GM18861 (cell line): Measurements from ENCODE around the gene RPL29.

Experiments
- ATAC-seq: cut with Tn5 transposase; IDR thresholded peaks from one replicate; pipeline ENCODE4 v1.9.1; 2021; ENCODE audit not compliant: unreplicated experiment

Gene RPL29

DNA sequence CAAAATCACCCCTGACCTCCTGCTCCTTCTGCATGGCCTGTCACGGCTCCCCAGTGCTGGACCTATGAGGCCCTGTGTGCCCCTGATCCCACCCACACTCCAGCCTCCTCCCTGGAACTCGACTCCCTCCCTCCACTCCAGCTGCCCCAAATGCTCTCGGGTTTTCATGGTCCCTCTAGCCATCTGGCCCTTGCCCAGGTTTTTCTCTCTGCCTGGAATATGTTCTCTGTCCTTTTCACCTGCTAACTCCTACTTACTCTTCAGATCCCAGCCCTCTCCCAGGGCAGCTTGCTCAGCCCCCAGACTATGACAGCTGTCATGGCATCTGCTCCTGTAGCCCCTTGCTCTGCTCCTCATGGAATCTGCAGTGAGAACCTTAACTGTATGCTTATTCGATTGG lies 30.3 kb upstream of the RPL29 start:
- no peak for ATAC-seq

DNA sequence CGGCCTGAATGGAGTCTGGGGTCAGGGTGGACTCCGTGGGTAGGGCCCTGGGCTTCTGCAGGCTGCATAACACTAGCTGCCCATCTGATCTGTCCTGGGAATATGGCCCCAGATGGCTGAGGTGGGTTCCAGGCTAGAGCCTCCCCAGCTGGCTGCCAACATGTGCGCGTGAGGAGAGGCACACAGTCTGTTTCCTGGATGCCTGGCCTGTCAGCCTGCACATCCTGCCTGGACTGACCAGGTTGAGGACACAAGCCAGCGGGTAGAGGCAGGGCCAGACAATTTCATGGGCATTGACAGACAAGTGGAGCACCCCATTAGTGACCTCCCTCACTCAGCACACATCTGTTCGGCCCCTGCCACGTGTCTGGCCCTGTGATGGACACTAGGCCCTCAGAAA lies 29.8 kb upstream of the RPL29 start:
- ATAC-seq: no peak

DNA sequence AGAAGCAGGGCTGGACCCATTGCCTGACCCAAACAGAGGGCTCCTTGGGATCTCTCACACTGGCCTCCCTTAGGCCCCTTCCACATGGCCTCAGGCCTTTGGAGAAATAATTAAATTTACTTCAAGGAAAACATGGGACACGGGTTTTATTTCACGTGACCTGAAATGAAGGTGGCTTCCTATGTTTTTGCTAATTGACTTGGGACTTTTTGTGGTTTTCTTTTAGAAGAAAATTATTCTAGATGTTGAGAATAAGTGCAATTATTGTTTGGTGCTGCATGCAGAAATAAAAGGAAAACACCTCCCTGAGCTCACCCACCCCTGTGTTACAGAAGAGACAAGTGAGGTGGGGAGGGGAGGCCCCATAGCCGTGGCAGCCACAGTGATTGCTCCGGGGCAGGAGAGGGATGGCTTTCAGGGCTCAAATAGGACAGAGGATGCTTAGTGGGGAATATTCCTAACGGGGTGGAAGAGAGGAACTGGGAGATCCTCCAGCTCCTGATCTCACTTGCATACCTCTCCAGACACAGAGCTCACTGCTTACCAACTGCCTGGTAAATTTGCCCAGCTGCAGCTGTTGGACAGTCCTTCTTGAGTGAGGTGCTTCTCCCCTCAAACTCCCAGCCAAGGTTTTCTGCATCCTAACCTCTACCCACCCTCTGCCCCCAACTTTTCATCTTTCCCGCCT lies 29.2 kb upstream of the RPL29 start:
- no peak for ATAC-seq

DNA sequence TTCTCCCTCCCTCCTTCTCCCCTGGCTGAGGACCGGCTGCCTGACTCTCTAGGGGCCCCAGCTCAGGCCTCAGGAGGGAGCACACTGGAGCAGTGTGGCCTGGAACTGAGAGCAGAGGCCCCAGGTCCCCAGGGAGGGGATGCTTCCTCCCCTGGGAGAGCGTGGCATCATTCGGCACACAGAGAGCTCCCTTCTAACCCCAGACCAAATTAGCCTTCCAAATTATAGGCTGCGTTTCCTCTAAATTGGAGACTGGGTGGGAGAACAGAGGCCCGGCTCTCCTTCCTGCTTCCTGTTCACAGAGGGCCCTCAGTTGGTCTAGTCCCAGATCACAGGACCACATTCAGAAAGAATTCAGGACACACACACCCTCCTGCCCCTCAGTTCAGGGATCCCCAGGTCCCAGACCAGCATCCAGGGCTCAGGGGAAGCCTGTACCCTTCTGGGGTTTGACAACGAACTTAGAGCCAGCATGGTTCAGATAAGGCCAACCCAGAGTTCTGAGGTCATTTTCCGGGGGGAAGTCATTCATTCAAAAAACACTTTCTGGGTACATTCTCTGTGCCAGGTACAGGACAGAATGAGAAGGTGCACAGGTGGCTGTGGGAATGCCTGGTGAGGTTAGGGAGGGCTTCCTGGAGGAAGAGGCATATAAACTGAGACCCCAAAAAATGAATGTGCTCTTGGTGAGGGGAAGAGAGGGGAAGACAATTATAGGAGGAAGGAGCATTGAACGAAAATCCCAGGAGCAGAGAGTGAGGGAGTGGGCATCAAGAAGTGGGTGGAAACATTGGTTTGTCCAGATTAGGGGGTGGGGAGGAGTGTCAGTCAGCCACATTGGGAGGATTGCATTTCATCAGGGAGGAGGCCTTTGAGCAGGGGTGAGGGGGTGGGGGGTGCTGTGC lies 28.4 kb upstream of the RPL29 start:
- peak; percentile 72 for ATAC-seq

DNA sequence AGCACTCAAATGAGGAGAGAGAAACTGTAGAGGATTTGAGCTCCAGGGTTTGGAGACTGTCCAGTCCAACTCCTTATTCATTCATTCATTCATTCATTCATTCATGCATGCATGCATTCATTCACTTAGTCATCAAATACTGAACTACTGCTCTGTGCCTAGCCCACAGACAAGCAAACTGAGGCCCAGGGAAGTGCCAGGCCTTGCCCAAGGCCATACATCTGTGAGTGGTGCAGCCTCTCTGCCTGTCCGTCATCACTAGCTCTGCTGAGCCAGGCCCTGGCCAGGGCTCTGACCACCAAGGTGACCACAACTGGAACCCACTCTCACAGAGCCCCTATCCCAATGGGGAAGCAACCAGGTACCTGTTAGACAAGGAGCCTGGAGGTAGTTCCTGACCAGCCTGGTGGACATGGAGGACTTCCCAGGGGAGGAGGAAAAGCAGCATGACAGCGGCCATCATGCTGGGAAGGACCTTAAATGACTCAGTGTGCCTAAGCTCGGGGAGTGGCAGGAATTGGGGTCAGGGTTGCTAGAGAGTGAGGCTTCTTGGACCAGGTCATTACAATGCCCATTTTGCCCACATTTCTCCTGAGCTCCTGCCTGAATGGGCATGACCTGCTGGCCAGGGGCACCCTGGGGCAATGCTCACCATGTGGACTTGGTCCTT lies 27.5 kb upstream of the RPL29 start:
- ATAC-seq: no peak

DNA sequence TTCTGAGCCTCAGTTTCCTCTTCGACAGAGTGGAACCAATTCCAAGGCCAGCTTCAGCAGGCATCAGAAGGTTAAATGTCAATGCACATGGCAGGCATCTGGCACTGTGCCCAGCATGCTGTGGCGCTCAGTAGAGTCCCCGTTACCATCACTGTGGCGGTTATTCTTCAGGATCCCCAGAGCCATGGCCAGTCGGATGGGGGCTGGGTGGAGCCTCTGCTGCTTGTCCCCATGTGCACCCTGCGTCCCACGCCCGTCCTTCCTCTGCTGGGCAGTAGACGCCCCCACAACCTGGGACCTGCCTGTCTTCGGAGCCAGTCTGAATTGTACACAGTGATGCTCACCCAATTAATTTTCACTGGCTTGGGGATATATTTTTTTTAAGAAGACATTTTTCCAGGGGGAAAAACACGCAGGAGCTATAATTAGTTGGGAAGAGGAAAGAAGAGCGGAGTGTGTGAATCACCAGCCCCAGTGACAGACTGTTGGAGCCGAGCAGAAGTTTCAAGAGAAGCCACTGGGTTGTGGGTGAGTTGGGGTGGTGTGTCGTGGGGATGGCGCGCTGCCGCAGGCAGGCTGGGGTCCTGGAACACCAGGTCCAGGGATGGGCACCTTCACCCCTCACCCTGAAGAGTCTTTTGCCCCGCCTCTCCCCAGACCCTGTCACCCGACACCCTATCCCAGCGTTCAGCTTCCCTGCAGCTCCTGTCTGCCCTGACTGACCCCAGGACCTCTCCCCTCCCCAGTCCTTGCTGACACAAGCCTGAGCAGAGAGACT lies 26.8 kb upstream of the RPL29 start:
- ATAC-seq: no peak

DNA sequence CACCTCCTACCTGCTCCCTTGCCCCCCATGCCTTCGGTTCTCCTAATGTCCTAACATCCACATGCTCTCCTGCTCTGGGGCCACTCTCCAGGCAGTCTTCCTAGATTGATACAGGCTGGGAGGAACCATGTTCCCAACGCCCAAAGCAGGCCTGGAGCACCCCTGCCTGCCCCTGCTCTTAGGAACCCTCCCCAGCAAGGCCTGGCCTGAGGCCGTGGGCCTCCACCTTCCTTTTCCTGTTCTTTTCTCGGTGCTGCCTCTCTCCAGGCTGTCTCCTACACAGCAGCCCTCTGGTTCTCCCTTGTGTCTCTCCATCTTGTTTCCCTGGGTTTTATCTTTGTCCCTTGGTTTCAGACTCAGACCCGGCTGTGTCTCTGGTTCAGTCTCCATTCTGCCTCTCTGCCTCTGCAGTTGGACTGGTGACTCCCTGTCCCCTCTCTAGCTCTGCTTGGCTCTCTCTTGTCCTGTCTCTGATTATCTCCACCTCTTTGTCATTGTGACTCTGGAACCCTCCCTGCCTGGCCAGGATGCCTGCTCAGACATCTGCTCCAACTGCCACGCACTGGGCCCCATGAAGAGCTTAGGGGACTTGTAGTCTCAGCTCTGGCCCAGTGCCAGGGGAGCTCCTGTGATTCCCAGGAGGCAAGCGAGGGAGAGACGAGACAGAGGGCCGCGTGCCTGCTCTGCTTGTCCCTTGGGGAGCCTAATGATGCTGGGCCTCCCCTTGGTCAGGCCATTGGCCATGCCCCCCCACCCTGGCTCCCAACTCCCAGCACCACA lies 26.0 kb upstream of the RPL29 start:
- ATAC-seq: no peak

DNA sequence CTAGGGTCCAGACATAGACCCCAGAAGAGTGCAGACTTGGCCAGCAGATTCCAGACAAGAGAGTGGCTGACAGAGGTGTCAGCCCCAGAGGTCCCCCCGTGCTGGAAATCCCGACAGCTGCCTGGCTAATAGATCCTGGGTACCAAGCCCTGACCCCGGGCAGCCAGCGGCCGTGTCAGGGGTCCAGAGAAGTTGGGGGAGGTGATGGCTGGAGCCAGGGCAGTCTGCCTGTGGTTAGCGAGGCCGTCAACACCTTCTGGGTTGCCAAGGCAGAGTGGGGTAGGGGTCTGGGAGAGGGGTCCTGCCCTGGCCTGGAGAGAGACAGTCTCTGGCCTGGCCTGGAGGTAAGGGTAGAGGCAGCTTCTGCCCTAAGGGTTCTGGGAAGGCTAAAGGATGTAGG lies 25.1 kb upstream of the RPL29 start:
- no peak for ATAC-seq

DNA sequence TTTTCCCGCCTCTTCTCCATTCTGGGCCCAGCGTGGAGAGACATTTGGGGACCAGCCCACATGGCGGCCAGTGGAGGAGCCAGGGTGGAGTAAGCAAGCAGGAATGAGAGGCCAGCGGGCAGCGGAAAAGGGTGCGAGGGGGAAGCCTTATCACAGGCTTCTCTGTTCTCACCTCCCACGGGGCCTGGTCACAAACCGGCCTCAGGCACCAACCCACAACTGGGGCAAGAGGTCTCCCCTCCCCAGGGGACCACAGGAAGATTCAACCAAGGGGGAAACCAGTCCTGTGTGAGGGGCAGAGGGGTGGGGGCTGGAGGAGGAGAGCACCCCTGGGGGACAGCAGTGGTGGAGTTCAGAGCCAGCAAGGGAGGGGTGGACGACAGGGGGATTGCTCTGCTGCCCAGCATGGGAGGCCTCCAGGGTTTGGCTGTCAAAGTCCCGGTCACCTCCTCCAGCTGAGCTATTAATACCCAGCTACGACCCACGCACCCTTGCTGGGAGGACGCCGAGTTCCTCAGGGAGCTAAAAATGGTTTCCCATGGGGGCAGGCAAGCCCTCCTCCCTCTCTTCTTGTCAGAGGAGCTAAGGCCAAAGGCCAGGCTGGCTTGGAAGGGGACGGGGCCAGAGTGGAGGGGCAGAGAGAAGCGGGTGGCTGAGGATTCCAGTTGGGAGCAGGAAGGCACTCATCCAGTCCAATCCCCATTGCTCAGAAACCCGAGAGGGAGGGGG lies 23.8 kb upstream of the RPL29 start:
- ATAC-seq: no peak

DNA sequence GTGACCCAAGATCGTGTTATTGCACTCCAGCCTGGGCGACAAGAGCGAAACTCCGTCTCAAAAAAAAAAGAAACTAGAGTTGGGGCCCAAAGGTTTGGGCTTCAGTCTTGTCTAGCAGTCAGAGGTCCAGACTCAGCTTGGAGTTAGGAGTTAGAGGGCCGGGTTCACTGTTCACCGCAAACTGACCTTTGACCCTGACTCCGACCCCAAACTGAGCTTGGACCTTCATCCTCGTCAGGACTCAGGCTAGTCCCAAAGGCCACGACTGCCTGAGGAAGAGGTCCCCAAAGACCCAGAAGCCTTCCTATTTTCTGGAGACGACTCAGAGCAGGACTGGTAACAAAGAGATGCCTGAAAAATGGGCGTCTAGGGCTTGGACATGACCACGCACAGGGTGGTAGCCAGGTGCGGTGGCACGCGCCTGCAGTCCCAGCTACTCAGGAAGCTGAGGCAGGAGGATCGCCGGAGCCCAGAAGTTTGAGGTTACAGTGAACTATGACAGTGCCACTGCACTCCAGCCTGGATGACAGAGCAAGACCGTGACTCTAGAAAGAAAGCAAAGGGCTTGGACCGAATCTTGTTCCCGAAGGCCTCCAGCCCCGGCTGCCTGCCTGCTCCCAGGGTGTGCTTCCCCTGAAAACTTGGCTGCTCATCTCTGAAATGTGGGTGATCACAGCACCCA lies 22.8 kb upstream of the RPL29 start:
- no peak for ATAC-seq

DNA sequence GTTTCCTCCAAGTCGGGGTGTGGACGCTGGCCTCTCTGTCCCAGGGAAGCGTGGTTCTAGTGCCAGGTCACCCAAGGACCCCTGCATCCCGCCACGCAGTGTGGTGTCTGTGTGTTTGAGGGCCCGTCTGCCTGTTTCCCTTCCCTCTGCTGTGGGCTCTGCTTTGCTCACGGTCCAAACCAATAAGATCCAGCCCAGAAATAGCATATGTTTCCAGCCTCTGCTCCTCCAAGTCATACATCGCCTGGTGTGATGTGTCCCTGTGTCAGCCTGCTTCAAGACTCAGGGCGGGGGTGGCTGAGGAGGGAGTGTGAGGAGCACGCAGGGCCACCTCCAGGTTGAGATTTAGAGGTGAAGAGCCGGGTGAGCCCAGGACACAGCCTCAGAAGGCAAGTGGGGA lies 21.9 kb upstream of the RPL29 start:
- no peak for ATAC-seq

DNA sequence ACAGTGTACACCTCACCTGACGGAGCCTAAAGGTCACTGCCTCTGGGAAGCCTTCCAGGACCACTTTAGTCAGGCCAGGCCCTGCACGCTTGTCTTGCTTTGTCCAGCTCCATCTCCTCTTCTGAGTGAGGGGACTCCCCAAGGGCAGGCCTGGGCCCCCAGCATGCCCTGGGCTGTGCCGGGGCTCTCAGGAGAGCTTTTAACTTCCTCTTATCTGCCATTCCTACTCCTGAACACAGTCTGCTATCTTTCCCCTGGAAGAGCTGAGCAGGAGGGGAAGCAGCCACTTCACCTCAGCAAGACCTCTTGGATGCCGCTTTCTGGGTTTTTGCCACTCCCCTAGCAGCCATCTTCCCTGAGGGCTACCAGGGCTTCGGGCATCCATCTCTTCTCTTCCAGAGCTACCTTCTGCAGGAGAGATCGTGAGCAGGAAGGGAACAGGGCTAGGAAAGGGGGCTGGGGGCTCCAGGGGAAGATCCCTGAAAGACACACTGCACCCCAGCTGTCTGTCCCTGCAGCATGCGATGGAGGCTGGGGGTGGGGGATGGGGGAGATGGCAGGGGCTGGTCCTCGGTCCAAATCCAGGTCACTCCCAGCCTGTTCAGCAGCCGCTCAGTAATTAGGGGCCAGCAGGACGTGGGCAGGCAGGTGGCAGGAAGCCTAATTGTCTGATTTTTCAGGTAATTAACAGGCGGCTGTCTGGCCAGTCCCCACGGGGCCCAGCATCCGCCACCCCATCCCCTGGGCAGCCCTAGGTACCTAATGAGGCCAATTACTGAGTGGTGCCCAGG lies 19.9 kb upstream of the RPL29 start:
- no peak for ATAC-seq

DNA sequence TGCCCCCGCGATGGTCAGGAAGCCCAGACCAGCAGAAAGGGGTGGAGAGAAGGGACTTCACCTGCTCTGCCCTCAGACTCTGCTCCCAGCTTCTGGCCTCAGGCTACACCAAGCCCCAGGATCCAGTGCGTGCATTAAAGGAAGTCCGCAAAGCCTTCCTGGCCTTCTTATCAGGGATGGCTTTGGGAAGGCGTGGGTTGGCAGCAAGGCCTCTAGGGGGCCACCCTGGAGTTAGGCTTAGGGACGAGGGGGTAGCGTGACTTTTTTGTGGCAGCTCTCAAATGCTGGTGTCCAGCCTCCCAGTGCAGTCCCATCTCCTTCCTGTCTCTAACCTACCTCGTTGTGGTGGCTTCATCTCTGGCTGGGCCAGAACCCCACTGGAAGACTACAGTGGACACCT lies 18.9 kb upstream of the RPL29 start:
- ATAC-seq: no peak

DNA sequence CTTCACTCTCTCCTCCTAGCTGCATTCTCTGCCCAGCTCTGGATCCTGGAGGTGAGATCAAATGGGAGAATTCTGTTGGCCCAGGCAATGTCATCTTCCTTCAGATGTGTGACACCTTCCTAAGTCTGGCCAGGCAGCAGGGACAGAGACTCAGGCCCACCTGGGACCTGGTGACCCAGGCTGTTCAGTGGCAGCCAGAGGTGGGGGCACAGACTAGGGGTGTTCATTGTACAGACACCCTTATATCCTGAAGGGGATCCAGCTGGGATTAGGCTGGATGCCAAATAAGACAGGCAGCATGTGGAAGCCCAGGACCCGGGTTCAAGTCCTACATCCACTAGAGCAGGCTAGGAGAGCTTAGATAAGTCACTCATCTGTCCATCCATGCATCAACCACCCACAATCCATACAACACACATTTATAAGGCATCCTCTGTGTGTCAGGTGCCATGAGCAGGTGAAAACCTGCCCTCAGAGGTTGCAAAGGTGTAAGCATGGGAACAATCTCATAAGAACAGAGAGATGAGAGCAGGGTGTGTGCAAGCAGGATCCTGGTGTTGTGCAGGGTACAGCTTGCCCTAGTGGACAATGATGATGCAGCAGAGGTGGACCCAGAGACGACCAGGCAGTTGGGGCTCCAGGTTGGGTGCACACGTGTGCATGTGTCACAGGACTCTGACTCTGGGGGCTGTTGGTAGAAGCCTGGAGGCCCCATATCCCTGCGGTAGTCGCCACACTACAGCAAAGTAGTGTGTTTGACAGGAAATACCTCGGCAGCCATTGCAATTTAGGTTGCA lies 18.3 kb upstream of the RPL29 start:
- ATAC-seq: no peak

DNA sequence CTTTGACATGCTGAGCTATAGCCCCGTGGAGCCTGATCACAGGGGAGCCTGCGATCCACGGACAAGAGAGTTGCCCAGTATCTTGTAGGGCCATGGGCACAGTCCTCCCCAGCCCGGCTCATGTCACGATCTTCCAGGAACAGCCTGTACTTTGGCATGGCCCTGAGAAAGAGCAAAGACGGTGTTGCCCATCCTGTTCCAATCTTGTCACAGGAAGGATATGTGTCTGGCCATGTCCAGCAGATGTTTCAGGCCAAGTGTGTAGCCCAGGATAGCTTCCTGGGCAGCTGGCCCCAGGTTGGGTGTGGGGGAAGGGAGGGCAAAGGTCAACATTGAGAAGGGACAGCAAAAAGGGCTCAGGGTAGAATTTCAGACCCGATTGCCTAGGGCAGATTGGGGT lies 17.0 kb upstream of the RPL29 start:
- no peak for ATAC-seq

DNA sequence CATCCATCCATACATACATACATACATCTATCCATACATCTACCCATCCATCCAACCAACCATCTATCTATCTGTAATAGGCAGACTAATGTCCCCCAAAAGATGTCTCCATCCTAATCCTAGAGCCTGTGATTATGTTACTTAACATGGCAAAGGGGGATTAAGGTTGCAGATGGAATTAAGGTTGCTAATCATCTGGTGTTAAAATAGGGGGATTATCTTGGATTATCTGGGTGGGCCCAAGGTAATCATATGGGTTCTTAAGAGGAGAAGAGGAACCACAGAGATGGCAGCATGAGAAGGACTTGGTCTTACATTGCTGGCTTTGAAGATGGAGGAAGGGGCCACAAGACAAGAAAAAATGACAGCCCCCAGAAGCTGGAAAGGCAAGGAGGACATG lies 14.7 kb upstream of the RPL29 start:
- no peak for ATAC-seq

DNA sequence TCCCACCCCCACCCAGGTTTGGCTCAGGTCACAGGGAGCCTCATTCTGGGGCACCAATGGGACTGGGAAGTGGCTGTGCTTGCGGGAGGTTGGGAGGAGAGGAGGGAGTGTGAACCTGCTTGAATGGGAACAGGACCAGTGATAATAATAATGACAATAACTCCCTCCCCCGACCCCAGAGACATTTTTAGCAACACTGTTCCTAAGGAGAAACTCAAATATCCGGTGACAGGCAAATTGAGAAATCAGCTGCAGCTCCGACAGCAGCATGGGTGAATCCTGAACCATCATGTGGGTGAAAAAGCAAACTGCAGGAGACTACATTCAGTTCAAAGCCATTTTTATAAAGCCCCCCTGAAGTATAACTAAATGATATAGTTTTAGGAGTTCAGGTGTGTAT lies 11.6 kb upstream of the RPL29 start:
- ATAC-seq: no peak

DNA sequence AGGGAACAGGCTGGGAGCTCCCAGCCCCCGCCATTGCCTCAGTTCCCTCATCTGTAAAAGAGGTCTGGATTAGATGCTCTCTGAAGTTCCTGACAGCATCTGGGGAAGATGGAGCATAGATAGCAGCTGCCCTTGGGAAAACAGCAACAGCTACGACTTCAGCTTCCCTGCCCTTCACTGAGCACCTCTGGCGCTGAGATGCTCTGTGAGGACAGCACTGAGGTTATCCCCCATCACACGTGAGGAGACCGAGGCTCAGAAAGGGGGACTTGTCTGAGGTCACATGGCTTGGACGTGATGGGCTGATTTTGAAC lies 11.1 kb upstream of the RPL29 start:
- no peak for ATAC-seq
